T-helper 1 cell (primary cell): ENCODE results near the gene MSRB1.
"Not testable (repeated sequence)": the region's sequence is repeated elsewhere in the genome, so short reads cannot be mapped to it uniquely, and the experiment has no call there.

Experiments used
- DNase-seq, 5 donors: peaks; one replicate each; pipeline ENCODE4 v3.0.0-alpha.2; 2012 to 2020

Gene MSRB1

DNA sequence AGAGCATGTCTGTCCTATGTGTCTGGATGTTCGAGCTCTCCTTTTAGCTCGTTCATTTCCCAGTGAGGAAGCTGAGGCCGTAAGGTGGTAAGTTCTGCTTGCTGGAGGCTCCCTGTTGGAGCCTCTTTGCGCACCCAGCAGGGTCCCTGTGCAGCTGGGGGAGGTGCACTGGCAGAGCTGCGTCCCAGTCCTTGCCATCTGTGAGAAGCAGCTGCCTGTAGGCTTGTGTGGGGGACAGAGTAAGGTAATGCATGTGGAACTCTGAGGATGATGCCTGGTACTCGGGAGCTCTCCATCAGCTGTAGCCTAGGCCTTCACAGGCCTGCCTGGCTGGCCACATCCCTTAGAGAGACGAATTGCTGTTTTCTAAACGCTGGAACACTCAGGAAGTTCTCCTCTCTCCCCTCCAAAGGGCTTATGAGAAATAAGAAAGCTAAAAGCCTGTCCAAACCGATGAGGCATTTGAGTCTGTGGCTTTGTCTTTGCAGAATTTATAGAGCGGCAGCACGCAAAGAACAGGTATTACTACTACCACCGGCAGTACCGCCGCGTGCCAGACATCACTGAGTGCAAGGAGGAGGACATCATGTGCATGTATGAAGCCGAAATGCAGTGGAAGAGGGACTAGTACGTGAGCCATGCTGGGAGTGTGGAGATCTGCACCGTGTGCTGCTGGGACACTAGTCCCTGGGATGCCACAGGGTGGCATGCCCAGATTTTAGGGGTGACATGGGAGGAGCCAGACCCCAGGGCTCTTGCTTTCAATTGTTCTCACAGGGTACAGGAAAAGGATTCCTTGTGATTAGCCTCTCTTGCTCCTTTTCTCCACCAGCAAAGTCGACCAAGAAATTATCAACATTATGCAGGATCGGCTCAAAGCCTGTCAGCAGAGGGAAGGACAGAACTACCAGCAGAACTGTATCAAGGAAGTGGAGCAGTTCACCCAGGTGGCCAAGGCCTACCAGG is 17.9 kb upstream of the MSRB1 start:
- peak in 1 of 5 donors; percentile 42 for DNase-seq

- DNase-seq = peak; percentile 77 to 89 (median 87)
Measured at GRCh38 chr16:1959269-1960039, 16.5 kb upstream of the MSRB1 start, which contains the start of gene NDUFB10. NDUFB10 (plus strand) TSS chr16:1959538; CDS start chr16:1959625, 87 bp downstream.

GRCh38 chr16:1958715-1959268 is 15.8 kb upstream of the MSRB1 start:
- DNase-seq = no peak

DNA sequence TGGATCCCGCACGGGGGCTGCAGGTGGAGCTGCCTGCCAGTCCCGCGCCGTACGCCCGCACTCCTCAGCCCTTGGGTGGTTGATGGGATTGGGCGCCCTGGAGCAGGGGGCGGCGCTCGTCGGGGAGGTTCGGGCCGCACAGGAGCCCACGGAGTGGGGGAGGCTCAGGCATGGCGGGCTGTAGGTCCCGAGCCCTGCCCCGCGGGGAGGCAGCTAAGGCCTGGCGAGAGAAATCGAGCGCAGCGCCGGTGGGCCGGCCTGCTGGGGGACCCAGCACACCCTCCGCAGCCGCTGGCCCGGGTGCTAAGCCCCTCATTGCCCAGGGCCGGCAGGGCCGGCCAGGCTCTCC is 15.1 kb upstream of the MSRB1 start:
- DNase-seq = not testable (repeated sequence)

DNA sequence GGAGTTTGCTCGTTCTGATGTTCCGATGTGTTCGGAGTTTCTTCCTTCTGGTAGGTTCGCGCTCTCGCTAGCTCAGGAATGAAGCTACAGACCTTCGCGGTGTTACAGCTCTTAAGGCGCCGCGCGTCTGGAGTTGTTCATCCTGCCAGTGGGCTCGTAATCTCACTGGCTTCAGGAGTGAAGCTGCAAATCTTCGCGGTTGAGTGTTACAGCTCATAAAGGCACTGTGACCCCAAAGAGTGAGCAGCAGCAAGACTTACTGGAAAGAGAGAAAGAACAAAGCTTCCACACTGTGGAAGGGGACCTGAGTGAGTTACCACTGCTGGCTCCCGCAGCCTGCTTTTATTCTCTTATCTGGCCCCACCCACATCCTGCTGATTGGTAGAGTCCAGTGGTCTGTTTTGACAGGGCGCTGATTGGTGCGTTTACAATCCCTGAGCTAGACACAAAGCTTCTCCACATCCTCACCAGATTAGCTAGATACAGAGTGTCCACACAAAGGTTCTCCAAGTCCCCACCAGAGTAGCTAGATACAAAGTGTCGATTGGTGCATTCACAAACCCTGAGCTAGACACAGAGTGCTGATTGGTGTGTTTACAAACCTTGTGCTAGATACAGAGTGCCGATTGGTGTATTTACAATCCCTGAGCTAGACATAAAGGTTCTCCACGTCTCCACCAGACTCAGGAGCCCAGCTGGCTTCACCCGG is 14.6 kb upstream of the MSRB1 start:
- not testable (repeated sequence) for DNase-seq

DNA sequence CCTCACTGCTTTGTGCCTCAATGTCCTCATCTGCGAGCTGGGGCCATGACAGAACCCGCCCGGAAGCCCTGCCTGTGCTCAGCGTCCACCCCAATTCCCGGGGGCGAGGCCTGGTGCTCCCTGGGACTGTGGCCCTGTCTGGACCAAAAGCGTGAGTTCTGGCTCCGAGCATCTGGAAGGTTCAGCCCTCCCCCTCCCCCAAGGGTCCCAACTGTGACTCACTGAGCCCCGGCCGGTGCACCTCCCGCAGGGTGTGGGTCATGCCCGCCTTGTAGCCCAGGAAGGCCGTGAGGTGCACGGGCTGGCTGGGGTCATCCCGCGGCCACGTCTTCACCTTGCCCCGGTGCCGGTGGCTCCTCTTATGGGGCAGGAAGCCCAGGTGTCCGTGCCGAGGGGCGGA is 10.7 kb upstream of the MSRB1 start:
- DNase-seq = no peak

GRCh38 chr16:1950559-1950958 is 7.6 kb upstream of the MSRB1 start:
- no peak for DNase-seq

DNA sequence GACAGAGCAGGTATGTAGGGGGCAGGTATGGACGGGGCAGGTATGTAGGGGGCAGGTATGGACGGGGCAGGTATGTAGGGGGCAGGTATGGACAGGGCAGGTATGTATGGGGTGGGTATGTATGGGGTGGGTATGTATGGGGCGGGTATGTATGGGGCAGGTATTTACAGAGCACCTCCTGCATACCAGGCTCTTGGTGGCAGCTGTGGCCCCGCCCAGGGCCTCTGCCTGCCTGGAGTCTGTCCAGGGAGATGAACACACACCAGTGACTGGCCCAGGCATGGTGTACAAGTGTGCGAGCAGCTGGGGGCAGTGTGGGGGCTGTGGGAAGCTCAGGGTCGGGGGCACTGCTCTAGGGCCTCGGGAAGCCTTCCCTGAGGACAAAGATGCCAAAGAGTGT is 7.0 kb upstream of the MSRB1 start:
- no peak for DNase-seq

GRCh38 chr16:1949507-1949906 is 6.5 kb upstream of the MSRB1 start:
- no peak for DNase-seq

DNA sequence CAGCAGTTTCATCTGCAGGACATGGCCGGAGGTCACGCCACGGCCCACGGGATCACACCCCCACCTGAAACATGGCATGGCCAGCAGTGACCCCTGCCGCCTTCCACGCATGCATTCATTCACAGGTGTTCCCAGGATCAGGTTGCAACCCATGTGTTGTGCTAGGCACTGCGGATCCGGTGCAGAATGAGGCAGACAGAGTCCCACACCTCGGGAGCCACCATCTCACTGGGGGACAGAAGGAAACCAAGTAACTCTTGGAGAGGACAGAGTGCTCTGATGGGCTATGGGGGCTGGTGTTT is 4.3 kb upstream of the MSRB1 start:
- no peak for DNase-seq

- DNase-seq = no peak
Measured at GRCh38 chr16:1946495-1947368, 3.7 kb upstream of the MSRB1 start.

GRCh38 chr16:1945559-1946391 is 2.8 kb upstream of the MSRB1 start:
- no peak for DNase-seq

DNA sequence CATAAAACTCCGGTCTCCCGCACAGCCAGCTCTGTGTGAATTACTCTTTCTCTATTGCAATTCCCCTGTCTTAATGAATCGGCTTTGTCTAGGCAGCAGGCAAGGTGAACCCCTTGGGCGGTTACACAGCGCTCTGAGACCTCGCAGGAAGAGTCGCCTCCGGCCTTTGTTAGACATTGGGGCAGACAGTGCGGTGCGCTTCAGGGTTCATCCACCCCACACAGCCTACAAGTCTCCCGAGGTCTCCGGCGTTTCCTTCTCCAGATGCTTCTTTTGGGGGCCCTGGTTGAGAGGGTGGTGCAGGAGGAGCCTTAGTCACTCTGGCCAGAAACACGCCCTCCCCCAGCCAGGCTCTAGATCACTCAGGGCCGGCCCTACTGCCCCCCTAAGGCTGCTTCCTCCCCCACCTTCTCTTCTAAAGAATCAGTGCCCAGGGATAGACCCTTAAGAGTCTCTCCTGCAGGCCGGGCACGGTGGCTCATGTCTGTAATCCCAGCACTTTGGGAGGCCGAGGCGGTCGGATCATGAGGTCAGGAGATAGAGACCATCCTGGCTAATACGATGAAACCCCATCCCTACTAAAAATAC is 1.7 kb upstream of the MSRB1 start:
- DNase-seq = no peak

- DNase-seq = peak in 1 of 5 donors; percentile 27
Measured at GRCh38 chr16:1942047-1942809, 771 bp downstream of the MSRB1 start.

- DNase-seq = no peak
Measured at GRCh38 chr16:1941162-1942046, 1.6 kb downstream of the MSRB1 start.

DNA sequence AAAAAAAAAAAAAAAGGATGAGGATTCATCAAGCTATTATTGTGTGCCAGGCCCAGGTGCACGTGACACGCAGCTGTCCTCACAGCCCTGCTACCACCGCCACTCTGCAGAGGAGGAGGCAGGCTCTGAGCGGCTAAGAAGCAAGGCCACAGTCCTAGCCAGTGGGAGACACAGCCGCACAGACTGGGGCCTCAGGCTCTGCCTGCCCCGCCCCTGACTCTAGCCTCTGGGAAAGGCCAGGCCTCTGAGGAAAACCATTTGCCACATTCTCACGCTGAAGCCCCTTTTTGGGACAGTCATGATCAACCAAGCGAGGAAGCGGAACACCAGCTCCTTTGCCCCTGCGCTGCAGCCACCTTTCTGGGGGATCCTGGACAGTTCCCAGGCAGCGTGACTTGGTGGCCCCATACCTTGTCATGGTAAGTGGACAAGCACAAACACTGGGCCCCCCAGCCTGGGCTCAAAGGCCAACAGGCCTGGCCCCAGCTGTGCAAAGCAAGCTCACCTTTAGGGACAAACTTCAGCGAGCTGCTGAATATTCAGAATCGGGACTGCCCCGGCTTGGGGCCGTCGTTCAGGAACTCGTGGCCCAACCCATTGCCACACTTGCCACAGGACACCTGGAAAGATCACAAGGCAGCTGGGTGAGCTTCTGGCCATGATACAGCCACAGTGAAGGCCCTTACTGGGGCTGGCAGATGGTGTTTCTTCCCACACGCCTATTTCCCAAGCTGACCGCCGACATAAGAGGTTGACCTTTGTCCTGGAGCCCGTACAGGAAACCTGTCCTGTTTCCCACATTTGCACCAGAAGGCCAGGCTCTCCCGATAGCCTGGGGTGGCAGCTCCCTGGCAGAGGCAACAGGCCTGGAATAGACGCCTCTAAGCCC is 2.5 kb downstream of the MSRB1 start:
- no peak for DNase-seq

DNA sequence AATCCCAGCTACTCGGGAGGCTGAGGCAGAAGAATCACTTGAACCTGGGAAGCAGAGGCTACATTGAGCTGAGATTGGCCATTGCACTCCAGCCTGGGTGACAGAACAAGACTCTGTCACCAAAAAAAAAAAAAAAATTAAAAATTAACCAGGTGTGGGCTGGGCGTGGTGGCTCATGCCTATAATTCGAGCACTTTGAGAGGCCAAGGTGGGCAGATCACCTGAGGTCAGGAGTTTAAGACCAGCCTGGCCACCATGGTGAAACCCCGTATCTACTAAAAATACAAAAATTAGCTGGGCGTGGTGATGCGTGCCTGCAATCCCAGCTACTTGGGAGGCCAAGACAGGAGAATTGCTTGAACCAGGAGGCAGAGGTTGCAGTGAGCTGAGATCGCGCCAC is 3.2 kb downstream of the MSRB1 start:
- not testable (repeated sequence) for DNase-seq

- no peak for DNase-seq
Measured at GRCh38 chr16:1938910-1939309, 4.1 kb downstream of the MSRB1 start.
